Astrocyte (in vitro differentiated cells and primary cell): ENCODE results near the gene EDARADD. TPM values are rescaled to one million over a fixed set of nuclear protein-coding genes. Genes with fewer than 3 reads are reported as not detected.

Experiments
- DNase-seq: peaks from one replicate; pipeline ENCODE4 v3.0.0-alpha.2; 2010; ENCODE audit warnings: low read depth
- FAIRE-seq: peaks from 2 replicates; lab custom pipeline; 2011; peaks lifted over from hg19 to GRCh38; lab: Jason Lieb, UNC
- H2AFZ ChIP-seq: 2 replicates; pipeline ENCODE4 v1.6.0; 2012; ENCODE audit warnings: low read depth, low read length, inconsistent platforms
- H3K27ac ChIP-seq: 2 replicates; pipeline ENCODE4 v1.5.1; 2011; ENCODE audit warnings: low read depth, low read length, inconsistent platforms
- H3K27me3 ChIP-seq: 2 replicates; pipeline ENCODE4 v1.6.0; 2011; ENCODE audit warnings: low read length, inconsistent platforms; ENCODE audit not compliant: insufficient read depth
- H3K36me3 ChIP-seq: 2 replicates; pipeline ENCODE4 v1.5.1; 2011; ENCODE audit warnings: low read length, inconsistent platforms; ENCODE audit not compliant: insufficient read depth
- H3K4me1 ChIP-seq: 2 replicates; pipeline ENCODE4 v1.5.1; 2011; ENCODE audit warnings: low read length, inconsistent platforms; ENCODE audit not compliant: insufficient read depth
- H3K4me2 ChIP-seq: 2 replicates; pipeline ENCODE4 v1.6.0; 2012; ENCODE audit warnings: low read length, inconsistent platforms
- H3K4me3 ChIP-seq: 2 replicates; pipeline ENCODE4 v1.5.1; 2011; ENCODE audit warnings: low read depth, mild to moderate bottlenecking, low read length, inconsistent platforms; ENCODE audit not compliant: insufficient read depth
- H3K79me2 ChIP-seq: 2 replicates; pipeline ENCODE4 v1.6.0; 2012; ENCODE audit warnings: mild to moderate bottlenecking, low read length, inconsistent platforms; ENCODE audit not compliant: insufficient read depth
- H3K9ac ChIP-seq: 2 replicates; pipeline ENCODE4 v1.6.0; 2012; ENCODE audit warnings: mild to moderate bottlenecking, low read length, inconsistent platforms
- H3K9me3 ChIP-seq: 2 replicates; pipeline ENCODE4 v1.5.1; 2012; ENCODE audit warnings: low read depth, mild to moderate bottlenecking, low read length, inconsistent platforms; ENCODE audit not compliant: insufficient read depth
- H4K20me1 ChIP-seq: 2 replicates; pipeline ENCODE4 v1.6.0; 2012; ENCODE audit warnings: low read length, inconsistent platforms; ENCODE audit not compliant: insufficient read depth
- H3K27ac Mint-ChIP-seq: one replicate; pipeline ENCODE4 v1.8.0; 2021; ENCODE audit warnings: mild to moderate bottlenecking, mixed read lengths; ENCODE audit not compliant: unreplicated experiment
- H3K27me3 Mint-ChIP-seq: one replicate; pipeline ENCODE4 v1.8.0; 2021; ENCODE audit warnings: low read depth, mixed read lengths; ENCODE audit not compliant: unreplicated experiment
- H3K36me3 Mint-ChIP-seq: one replicate; pipeline ENCODE4 v1.8.0; 2021; ENCODE audit warnings: low read depth, mixed read lengths; ENCODE audit not compliant: unreplicated experiment
- H3K4me1 Mint-ChIP-seq: one replicate; pipeline ENCODE4 v1.8.0; 2021; ENCODE audit warnings: low read depth, mixed read lengths; ENCODE audit not compliant: unreplicated experiment
- H3K4me3 Mint-ChIP-seq: one replicate; pipeline ENCODE4 v1.8.0; 2021; ENCODE audit warnings: mild to moderate bottlenecking, moderate library complexity, mixed read lengths; ENCODE audit not compliant: unreplicated experiment
- H3K9me3 Mint-ChIP-seq: one replicate; pipeline ENCODE4 v1.8.0; 2021; ENCODE audit warnings: mild to moderate bottlenecking, mixed read lengths; ENCODE audit not compliant: unreplicated experiment
- CTCF ChIP-seq: IDR thresholded peaks from 2 replicates; pipeline ENCODE4 v1.5.1; 2011; ENCODE audit warnings: low read depth, mild to moderate bottlenecking, inconsistent platforms, low read length, moderate library complexity; ENCODE audit not compliant: insufficient read depth
- EZH2 ChIP-seq: IDR thresholded peaks from 2 replicates; pipeline ENCODE4 v1.6.1; 2012; ENCODE audit warnings: mild to moderate bottlenecking, low read length, inconsistent platforms; ENCODE audit not compliant: insufficient read depth
- total RNA-seq: library from RNA; stranded (reverse); gene quantifications from 2 replicates; pipeline ENCODE4 v1.2.1, GENCODE V29; 2021

Gene EDARADD
- total RNA-seq, 1 donor from 2014 or later, result 0.98 TPM

GRCh38 chr1:236455243-236455642 is 61.2 kb downstream of the EDARADD start:
- H3K4me2 ChIP-seq, result no peak overlapping the region
- Mint-ChIP-seq H3K9me3 (no peaks in the 10 kb centered on the region), H3K27ac (no peak overlapping the region), H3K36me3 (no peaks in the 10 kb centered on the region), H3K4me1 (no peaks in the 10 kb centered on the region), H3K27me3 (peaks cover 4% of the 10 kb centered on the region), H3K4me3 (no peak overlapping the region)
- FAIRE-seq (no peak), DNase-seq (no peak)
- no peaks in the 10 kb centered on the region for H3K36me3 ChIP-seq
- TF ChIP-seq EZH2 (no peak), CTCF (no peak)
- no peak overlapping the region for H3K4me3 ChIP-seq
- H3K9me3 ChIP-seq, result no peaks in the 10 kb centered on the region
- H3K79me2 ChIP-seq, result no peaks in the 10 kb centered on the region
- H3K27me3 ChIP-seq, result no peaks in the 10 kb centered on the region
- H4K20me1 ChIP-seq, result no peaks in the 10 kb centered on the region
- H3K4me1 ChIP-seq, result no peaks in the 10 kb centered on the region
- H3K9ac ChIP-seq, result no peak overlapping the region
- H2AFZ ChIP-seq, result no peak overlapping the region
- H3K27ac ChIP-seq, result no peak overlapping the region

- H3K9me3 ChIP-seq, result no peaks in the 10 kb centered on the region
- Mint-ChIP-seq H3K36me3 (no peaks in the 10 kb centered on the region), H3K27ac (no peak overlapping the region), H3K4me1 (no peaks in the 10 kb centered on the region), H3K4me3 (no peak overlapping the region), H3K9me3 (no peaks in the 10 kb centered on the region), H3K27me3 (peaks cover 12% of the 10 kb centered on the region)
- no peaks in the 10 kb centered on the region for H3K4me1 ChIP-seq
- no peak overlapping the region for H3K27ac ChIP-seq
- no peaks in the 10 kb centered on the region for H3K79me2 ChIP-seq
- TF ChIP-seq CTCF (no peak), EZH2 (no peak)
- peaks cover 2% of the 10 kb centered on the region for H3K27me3 ChIP-seq
- DNase-seq, result no peak
- H3K9ac ChIP-seq, result no peak overlapping the region
- H3K4me2 ChIP-seq, result no peak overlapping the region
- H3K36me3 ChIP-seq, result no peaks in the 10 kb centered on the region
- H3K4me3 ChIP-seq, result no peak overlapping the region
- no peaks in the 10 kb centered on the region for H4K20me1 ChIP-seq
- no peak overlapping the region for H2AFZ ChIP-seq
- FAIRE-seq, result no peak
Observed at GRCh38 chr1:236457775-236458174, 63.7 kb downstream of the EDARADD start.

DNA sequence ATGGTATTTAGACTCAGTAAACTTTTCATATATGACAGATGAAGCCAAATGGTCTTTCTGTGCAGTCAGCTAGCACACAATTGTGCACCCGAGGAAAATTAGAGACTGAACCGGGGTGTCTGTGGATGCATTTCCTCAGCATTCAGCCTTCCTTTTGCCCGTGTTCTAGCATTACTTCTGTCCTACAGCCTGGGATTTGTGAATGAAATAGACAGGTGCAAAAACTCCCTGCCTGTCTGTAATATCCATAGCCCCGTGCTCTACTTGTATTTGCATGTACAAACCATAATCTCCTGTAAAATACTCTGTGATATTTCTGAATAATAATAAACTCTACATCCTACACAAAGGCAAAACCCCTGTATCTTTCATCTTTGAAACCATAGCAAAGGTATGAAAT is 64.9 kb downstream of the EDARADD start:
- Histone ChIP-seq H3K79me2 (no peaks in the 10 kb centered on the region), H3K27ac (no peak overlapping the region), H3K4me2 (no peak overlapping the region), H3K36me3 (no peaks in the 10 kb centered on the region), H3K9ac (no peak overlapping the region), H3K9me3 (no peaks in the 10 kb centered on the region), H3K27me3 (peaks cover 2% of the 10 kb centered on the region), H3K4me1 (no peaks in the 10 kb centered on the region), H2AFZ (no peak overlapping the region), H3K4me3 (no peak overlapping the region), H4K20me1 (no peaks in the 10 kb centered on the region)
- H3K4me1 Mint-ChIP-seq, result no peaks in the 10 kb centered on the region
- no peaks in the 10 kb centered on the region for H3K36me3 Mint-ChIP-seq
- H3K27me3 Mint-ChIP-seq, result peaks cover 12% of the 10 kb centered on the region
- TF ChIP-seq CTCF (no peak), EZH2 (no peak)
- no peak overlapping the region for H3K27ac Mint-ChIP-seq
- DNase-seq, result no peak
- no peak for FAIRE-seq
- no peaks in the 10 kb centered on the region for H3K9me3 Mint-ChIP-seq
- H3K4me3 Mint-ChIP-seq, result no peak overlapping the region
